Measurements from ENCODE around the gene KCNIP4.

KCNIP4 gene

DNA sequence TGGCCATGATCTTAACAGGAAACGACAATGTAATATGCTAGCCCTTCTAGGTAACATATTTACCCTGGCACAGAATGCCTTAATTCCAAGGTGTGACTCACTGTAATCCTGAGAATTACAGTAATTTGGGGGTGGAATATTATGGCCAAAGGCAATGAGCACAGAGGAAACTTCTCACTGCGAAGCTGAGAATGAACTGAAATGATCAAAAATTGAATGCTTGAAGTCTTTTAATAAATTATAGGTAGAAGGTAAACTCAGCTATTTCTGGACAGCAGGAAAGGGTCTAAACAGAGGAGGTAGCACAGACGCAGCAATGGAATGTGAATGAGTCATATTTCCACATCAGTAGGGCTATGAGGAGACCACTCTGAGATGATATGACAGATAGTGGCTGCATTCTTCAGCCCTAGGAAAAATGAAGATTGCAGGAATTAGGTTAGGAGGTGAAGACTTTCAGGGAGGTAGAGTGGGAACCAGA lies 935.7 kb downstream of the KCNIP4 start:
- no peak for DNase-seq

DNA sequence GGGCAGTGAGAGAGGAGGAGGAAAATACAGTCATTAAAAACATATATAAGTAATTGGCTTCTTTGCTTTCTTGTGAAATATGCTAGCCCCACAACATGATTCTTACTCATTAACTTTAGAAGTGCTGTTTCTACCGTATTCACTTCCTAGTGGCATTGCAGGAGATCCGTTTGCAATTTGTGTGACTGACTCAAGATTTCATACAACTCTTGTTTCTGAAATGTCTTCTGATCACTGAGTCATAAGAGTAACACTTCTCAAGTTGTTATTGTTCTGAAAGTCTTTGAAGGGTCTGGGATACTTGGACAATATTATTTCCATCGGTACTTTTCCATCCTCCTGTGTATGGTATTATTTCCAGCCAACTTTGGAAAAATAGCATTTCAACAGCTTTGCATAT lies 937.5 kb downstream of the KCNIP4 start:
- no peak for DNase-seq

DNA sequence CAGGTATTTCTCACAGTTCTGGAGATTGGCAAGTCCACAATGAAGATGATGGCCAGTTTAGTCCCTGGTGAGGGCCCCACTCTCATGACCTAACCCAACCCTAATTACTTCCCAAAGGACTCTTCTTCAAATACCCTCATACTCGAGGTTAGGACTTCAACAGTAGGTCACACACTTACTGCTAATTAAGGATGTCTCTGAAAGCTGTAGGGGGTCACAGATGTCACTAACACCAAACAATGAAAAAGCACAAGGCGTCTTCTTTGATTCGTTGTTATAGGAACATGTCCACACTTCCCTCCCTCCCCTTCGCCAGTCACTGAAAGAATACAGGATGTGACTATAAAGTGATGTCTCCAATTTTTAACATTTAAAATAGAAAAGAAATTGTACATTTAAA lies 938.6 kb downstream of the KCNIP4 start:
- no peak for DNase-seq

DNA sequence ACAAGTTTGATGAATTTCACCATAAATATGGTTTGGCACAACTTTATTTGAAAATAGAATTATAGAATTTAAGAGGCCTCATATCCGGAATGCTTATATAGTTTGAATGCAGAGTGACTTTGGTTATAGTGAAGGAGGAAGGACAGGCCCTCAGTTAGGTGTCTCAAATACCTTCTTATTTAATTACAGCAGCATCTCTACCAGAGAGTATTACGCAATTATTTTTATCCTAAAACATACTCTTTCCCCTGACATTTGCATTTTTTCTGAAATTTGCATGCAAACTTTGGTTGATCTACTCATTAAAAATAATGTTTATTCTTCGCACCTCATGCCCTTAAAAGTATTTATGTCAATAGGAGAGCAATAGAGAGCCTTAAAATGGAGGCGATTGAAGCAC lies 942.9 kb downstream of the KCNIP4 start:
- no peak for DNase-seq

DNA sequence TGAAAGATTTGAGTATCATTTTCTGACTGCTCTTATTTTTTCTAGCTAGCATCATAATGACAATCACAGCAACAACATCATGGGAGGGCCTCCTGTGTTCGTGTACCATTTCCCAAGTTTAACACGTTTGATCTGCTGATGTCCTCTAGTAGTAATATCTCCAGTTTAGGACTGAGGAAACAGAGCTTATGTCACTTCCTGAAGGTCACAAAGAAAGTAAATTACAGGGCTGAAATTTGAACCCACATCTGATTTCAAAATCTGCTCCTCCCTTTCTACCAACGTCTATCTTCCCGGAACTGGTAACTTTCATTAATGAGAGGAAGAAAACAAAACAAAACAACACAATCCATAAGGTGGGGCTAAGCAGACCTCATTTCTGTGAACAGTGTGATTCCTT lies 945.6 kb downstream of the KCNIP4 start:
- DNase-seq, result no peak

DNA sequence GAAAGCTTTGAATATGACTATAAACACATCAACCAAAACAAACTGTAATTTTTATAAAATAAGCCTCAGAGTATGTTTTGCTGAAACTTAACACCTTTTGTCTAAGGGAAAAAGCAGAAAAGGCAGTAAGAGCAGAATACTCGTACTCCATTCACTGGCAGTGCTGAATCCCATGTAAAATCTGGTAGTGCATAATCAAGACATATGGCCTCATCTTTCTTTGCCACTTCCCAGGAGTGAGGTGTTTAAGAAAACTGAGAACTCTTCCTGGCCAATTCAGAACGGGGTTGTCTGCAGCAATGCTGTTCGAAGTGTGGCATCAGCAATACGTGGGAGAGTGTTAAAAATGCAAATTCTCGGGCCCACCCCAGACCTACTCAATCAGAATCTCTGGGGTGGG lies 946.3 kb downstream of the KCNIP4 start:
- DNase-seq, result no peak

DNA sequence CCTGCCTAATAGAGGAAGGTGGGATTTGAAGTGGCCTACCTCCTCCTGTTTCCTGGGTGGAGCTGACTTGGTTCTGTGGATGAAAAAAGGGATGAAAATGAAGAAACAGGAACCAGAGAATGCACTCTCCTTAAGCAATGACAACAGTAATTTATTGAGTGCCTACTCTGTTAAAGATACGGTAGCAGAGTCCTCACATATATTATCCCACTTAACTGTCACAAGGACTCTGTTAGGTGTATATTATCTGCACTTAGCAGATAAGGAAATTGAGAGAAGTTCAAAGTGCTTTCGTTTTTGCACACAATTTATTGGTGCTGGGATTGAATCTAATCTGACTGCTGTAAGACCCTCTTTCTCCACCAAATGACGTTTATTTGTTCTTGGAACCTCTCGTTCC lies 947.1 kb downstream of the KCNIP4 start:
- no peak for DNase-seq

DNA sequence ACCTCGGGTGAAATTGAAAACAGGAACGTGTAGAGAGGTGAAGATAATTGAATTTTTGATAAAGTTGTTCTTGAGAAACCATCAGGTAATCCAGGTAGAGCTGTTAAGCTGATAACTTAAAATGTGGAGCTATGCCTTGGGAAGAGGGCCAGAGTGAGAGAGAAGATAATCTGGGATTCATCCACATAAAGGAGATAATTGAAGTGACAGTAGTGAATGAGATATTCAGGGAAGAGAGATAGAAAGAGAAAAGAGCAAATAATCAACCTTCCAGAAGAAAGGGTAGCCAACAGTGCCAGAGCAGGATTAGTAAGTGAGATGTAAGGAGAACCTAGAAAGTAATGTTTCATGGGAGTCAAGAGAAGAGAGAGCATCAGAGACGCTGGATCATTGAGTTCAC lies 950.7 kb downstream of the KCNIP4 start:
- no peak for DNase-seq

DNA sequence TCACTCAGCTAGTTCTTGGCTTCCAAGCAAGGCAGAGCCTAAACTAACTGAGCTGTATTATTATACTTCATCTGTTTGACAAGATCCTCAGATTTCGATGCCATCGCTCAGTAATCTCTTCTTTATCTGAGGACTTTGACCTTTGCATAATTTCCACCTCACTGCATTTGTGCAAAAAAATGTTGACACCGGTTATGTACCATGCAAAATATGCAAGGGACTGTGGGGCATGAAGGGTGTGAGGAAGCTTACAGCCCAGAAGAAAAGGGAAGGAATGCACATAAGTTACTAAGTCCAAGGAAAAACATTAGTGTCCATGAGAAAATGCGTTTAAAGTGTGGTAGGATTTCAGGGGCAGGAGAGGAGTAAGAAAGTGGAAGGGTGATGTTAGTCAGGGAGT lies 953.0 kb downstream of the KCNIP4 start:
- DNase-seq, result no peak

DNA sequence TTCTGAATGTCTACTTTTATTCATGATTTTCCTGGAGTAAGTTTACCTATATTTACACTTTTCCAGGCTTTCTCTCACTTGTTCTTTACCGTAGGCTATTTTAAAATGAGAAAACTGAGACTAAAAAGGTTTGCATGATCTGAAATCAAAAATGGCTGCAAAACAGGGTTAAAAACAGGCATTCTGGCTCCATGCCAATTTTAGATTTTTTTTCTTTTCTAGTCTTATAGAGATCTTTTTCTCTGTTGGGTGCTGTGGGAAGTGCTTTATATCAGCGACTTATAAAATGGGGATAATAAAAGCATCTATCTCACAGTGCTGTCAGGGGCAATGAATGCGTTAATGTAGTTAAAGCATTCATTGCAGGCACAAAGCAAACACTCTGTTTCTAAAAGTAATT lies 953.6 kb downstream of the KCNIP4 start:
- no peak for DNase-seq

DNA sequence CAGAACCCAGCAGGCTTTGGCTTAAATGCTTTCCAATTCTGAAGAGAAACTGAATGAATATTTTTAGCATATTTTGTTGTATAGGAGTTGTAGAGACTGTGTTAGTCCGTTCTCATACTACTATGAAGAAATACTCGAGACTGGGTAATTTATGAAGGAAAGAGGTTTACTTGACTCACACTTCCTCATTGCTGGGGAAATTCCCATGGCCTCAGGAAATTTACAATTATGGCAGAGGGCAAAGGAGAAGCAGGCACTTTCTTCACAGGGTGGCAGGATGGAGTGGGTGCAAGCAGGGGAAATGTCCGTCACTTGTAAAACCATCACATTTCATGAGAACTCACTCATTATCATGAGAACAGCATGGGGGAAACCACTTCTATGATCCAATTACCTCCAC lies 956.6 kb downstream of the KCNIP4 start:
- no peak for DNase-seq

DNA sequence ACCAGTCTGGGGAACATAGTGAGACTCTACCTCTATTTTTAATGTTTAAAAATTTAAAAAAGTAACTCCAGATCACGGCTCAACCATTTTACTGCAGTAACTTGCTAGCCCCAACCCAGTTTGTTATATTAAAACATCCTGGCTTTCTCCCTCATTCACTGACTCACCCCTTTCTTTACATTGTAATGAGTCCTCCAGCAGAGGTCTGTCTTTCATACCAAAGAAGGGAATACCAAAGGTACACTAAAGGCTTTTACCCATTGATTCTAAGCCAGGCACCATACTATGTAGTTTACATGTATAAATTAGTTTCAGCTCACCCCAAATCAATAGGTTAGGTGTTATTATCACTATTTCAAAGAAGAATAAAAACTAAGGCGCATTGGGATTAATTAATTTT lies 961.4 kb downstream of the KCNIP4 start:
- DNase-seq, result no peak

DNA sequence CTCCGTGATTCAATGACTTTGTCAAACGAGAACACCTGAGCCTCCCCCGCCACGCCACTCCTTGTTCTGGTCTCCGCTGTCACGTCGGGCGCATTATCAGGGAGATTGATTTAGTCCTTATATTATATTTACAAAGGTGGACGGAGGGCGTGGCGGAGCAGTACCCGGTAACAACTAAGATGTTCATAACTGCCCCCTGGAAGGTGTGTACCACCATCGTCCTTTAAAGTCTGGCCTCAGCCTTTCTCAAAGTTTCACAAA lies 964.1 kb downstream of the KCNIP4 start:
- no peak for DNase-seq

DNA sequence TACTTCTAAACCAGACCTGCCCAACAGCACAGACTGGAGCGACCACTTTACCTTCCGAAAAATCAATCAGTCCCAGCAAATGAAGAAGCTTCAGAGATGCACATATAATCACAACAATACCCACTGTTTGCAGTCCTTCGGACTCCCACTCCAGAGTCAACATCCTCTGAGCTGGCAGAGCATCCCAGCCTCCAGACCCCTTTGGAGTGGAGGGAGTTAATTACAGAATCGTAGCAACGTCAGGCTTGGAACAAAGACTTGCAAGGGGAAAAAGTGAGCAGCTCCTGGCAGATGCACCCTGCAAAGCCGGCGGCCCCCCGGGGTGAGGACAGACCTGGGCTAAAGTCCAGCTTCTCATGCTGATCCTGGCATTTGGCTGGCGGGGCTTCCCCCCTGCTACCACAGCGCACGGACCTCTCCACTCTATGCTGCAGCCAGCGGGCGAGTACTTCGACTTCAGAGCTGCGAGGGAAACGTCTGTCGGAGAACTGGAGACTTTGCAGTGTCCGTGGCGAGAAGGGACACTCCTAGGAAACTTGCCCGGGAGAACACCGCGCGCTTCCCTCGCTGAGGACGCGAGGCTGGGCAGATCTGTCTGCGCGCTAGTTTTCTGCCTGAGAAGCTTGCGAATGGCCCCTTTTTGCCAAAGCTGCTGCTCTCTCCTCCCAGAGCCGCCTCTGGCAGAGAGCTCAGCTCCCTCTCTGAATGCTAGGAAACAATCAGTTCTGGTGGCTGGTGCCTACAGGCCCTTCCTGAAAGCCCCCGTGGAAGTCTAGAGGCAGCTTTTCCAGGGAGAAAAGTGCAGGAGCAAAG lies 964.6 kb downstream of the KCNIP4 start:
- DNase-seq, result no peak

DNA sequence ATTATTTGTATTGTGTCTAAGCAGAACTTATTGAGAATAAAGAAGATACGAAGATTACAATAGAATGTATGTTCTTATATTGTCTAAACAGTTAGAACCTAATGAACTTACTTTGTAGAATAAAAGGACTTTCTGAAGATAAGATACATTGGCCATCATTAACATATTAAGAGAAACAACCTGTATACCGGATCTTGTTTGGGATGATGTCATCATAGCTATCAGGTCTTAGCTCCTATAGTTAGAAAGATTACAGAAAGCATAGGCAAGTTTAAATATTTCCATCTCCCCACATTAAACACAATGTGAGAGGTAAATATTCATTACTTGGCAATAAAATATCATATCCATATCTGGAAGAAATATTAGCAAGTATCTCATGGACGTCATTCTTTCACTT lies 966.0 kb downstream of the KCNIP4 start:
- no peak for DNase-seq

DNA sequence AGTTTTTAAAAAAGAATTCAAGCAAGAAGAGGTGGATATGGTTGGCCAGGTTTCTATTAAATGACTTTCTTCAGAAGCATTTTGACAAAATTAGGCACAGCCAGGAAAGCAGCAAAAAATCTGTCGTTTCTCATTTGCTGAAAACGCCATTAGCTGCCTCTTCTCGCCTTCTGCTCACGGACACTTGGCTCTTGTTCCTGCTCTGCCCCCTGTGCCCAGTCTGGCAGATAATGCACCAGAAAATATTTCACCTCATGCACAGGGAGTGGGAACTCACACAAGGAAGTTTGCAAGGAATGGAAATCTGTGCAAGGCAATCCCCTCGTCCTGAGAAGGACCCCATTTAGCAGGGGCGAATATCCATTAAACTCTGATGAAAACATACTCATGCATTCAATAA lies 988.3 kb downstream of the KCNIP4 start:
- no peak for DNase-seq

DNA sequence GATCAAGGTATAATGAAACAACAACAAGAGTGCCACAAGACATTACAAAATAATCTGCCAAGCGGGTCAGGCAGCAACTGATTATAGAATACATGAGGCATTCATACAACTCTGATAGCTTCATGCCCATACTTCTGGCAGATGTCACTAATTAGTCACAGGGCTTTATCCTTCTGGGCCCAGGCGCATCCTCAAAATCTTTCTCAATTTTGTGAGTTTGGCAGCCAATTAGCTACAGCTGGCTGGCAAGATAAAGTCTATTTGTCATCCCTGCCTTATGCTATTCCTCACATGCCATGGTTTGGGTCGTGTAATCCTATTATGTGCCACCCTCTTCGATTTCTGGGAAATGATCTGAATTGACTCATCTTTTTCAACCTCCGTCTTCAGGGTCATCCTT lies 994.0 kb downstream of the KCNIP4 start:
- DNase-seq, result no peak

DNA sequence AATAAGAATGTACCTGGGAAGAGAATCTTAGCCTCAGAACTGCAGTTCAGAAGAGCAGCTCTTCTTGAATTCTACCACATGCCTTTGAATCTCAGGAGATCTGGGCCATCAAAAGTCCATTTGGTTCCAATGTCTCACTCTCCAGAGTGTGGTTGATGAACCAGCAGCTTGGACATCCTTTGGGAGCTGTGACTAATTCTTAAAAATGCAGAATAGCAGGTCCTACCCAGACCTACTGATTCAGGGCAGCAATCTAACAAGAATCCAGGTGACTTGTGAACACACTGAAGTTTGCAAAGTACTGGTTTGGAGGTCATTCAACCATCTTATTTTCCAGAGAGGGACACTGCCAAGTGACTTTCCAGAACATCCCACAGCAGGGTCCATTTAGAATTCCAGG lies 1003.6 kb downstream of the KCNIP4 start:
- DNase-seq, result no peak

DNA sequence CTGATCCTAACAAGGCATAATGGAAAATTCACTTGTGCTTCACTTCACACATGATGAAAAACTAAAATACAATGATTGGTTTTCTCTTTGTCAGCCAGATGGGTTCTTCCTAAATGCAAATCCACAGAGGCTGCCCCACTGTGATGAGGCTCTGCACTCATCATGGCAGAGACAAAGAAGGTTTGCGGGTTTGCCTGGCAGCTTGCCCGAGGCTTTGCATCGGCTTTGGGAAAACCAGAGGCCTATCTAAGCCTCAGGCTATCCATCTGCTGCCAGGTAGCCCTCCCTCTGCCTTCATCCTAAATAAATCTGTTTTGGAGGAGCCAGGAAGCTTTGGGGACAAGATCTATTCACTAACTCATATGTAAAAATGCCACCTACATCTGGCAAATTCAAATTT lies 1004.1 kb downstream of the KCNIP4 start:
- DNase-seq, result no peak

DNA sequence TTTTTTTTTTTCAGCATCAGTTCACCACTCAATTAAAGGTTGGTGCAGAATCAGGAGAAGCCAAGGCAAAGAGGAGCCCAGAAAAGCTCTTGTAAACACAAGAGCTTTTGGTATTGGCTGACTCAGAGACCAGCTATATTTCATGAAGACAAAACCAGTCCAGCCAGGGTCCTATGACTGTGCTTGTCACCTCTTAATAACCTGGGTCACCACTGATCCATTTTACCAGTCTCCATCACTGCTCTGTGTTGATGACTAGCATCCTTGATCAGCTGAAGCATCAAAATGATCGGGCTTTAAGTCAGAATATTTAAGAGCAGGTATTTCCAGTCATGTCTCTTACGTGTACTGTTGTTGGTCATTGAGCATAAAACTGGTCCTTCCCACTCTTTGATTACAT lies 1010.4 kb downstream of the KCNIP4 start:
- DNase-seq, result no peak

DNA sequence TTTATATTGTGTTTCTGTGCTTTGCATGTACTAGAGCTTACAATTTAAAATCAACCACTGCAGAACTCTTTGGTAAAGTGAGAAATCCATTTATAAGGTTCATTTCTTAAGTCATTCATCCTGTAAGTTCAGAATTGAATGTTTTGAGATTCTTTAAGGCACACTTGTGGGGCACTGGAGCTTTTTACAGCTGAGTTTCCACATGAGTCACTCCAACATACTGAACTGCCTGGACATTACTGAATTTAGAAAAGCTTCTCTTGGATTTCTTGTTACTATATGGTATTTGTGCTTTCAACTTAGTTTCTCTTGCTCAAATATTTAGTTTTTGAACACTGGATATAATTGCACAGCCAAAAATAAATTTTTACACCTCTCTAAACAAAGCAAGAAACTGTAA lies 1022.0 kb downstream of the KCNIP4 start:
- DNase-seq, result no peak

DNA sequence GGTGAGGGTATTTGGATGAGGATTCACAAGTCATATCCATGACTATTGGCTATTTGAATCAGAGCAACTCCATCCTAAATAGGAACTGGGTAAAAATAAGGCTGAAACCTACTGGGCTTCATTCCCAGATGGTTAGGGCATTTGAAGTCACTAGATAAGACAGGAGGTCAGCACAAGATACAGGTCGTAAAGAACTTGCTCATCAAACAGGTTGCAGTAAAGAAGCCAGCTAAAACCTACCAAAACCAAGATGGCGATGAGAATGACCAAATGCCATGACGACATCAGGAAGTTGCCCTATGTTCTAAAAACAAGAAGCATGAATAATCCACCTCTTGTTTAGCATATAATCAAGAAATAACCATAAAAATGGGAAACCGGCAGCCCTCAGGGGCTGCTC lies 1023.4 kb downstream of the KCNIP4 start:
- DNase-seq, result no peak

DNA sequence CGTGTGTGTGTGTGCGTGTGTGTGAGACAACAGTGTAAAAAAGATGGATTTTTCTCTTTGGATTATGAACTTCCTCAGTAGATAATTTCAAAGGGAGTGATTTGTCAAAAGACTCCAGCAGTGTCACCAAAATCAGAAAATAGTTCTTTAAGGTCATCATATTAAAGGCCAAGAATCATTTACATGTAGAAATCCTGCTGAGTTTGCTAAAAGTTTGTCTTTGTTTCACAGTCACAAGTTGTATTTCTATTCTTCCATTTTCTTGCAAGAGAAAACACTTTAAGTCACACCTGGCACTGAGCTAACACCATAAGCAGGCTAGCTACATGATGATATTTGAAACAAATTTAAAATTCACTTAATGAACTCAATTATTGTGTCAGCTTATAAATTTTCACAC lies 1025.6 kb downstream of the KCNIP4 start:
- no peak for DNase-seq

DNA sequence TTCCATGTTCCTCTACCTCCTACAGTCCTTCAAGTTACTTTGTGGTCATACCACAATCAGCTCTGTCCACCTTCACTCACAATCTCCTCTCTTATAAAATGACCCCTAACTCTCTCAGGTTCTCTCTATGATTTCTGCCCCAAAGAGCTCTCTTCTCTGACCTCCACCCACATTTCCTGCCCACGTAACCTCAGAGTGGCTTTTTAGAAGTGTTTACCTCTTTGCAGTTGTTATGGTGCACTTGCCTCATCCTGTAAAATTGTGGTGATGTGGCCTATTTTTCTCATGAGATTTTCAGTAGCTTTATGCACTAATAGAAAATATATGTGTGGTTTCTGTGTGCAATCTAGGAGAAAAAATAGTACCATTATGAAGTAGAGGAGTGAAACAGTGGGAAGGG lies 1032.5 kb downstream of the KCNIP4 start:
- no peak for DNase-seq

DNA sequence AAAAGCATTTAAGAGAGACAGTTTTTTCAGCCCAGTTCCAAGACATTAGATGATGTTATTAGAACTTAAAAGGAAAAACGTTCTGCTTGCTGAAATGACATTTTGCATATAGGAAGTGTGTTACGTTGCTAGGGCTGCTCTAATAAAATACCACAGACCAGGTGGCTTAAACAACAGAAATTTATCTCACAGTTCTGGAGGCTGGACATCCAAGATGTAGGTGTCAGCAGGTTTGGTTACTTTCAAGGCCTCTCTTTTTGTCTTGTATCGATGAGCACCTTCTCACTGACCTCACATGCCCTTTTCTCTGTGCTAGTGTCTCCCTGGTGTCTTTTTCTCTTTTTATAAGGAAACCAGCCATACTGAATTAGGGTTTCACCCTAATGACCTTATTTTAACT lies 1043.6 kb downstream of the KCNIP4 start:
- no peak for DNase-seq

DNA sequence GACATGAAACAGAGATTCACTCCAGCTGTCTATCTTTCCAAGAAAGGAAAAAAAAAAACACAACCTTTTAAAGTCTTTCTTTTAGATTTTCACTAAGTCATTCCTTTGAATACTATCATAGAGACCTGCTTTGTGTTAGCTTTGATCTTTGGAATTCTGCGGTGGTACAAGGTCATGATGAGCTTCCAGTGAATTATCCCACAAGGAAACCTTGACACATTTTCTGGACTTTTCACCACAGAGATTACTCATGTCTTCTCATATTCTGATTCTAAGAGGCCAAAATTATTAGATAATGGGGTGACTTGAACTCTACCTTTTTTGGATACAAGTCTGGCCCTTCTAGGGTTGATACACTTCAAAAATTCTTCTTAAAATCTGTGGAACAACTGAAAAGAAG lies 1046.7 kb downstream of the KCNIP4 start:
- no peak for DNase-seq
